Liver (tissue), 9 donors: ENCODE measurements around the gene RAB3B. TPM values are rescaled to one million over a fixed set of nuclear protein-coding genes. Genes with fewer than 3 reads are reported as not detected.
A peak's percentile ranks its signal among the peaks of the same experiment; 100 is the strongest.

Experiments used
- DNase-seq: peaks from one replicate; pipeline ENCODE4 v3.0.0-alpha.2; 2017; ENCODE audit warnings: low spot score
- H3K27ac ChIP-seq, 2 donors: one replicate each; pipeline ENCODE4 v1.7.0; 2013; ENCODE audit warnings: inconsistent platforms in 2 of 2, low read length in 2 of 2, control low read depth in 1 of 2, low read depth in 1 of 2, mild to moderate bottlenecking in 1 of 2
- H3K27me3 ChIP-seq, 4 donors: one replicate each; pipeline versions ENCODE4 v1.6.1 to v1.7.0; 2013; ENCODE audit warnings: low read length in 3 of 4, inconsistent platforms in 1 of 4, mild to moderate bottlenecking in 1 of 4, moderate library complexity in 1 of 4; ENCODE audit not compliant: control insufficient read depth in 4 of 4, insufficient read depth in 4 of 4
- H3K36me3 ChIP-seq, 4 donors: one replicate each; pipeline versions ENCODE4 v1.6.1 to v1.7.0; 2013; ENCODE audit warnings: low read length in 3 of 4, mild to moderate bottlenecking in 3 of 4, low read depth in 1 of 4, moderate library complexity in 1 of 4; ENCODE audit not compliant: control insufficient read depth in 4 of 4, insufficient read depth in 3 of 4
- H3K4me1 ChIP-seq, 4 donors: one replicate each; pipeline versions ENCODE4 v1.6.1 to v1.7.0; 2013; ENCODE audit warnings: low read length in 3 of 4, mild to moderate bottlenecking in 3 of 4, moderate library complexity in 1 of 4; ENCODE audit not compliant: control insufficient read depth in 4 of 4, insufficient read depth in 4 of 4
- H3K4me3 ChIP-seq, 3 donors: one replicate each; pipeline versions ENCODE4 v1.6.1 to v1.7.0; 2013; ENCODE audit warnings: low read length in 3 of 3, control low read depth in 1 of 3, low read depth in 1 of 3, mild to moderate bottlenecking in 1 of 3
- H3K9ac ChIP-seq, 2 donors: one replicate each; pipeline ENCODE4 v1.7.0; 2013; ENCODE audit warnings: low read length in 2 of 2, mild to moderate bottlenecking in 2 of 2, moderate library complexity in 2 of 2, control low read depth in 1 of 2, low read depth in 1 of 2
- H3K9me3 ChIP-seq, 4 donors: one replicate each; pipeline versions ENCODE4 v1.6.1 to v1.7.0; 2013; ENCODE audit warnings: low read length in 3 of 4; ENCODE audit not compliant: control insufficient read depth in 4 of 4
- FOXA1 ChIP-seq: IDR thresholded peaks from 2 replicates; pipeline ENCODE4 v1.6.1; 2016; ENCODE audit warnings: antibody characterized with exemption
- FOXA2 ChIP-seq: IDR thresholded peaks from 2 replicates; pipeline ENCODE4 v1.6.1; 2016; ENCODE audit warnings: antibody characterized with exemption
- GABPA ChIP-seq, 2 donors: IDR thresholded peaks in 1 of 2; conservative IDR thresholded peaks in 1 of 2; 2 replicates each; pipeline ENCODE4 v1.6.1; 2016; ENCODE audit warnings: antibody characterized with exemption in 2 of 2, mild to moderate bottlenecking in 1 of 2, moderate library complexity in 1 of 2
- HNF4A ChIP-seq, 2 donors: conservative IDR thresholded peaks; 2 replicates each; pipeline ENCODE4 v1.6.1; 2016; ENCODE audit warnings: antibody characterized with exemption in 2 of 2, mild to moderate bottlenecking in 2 of 2
- HNF4G ChIP-seq: IDR thresholded peaks from 2 replicates; pipeline ENCODE4 v1.6.1; 2016; ENCODE audit warnings: antibody characterized with exemption
- JUND ChIP-seq, 2 donors: IDR thresholded peaks; 2 replicates each; pipeline ENCODE4 v1.6.1; 2016; ENCODE audit warnings: antibody characterized with exemption in 2 of 2
- NR2F2 ChIP-seq: IDR thresholded peaks from 2 replicates; pipeline ENCODE4 v1.6.1; 2016; ENCODE audit warnings: antibody characterized with exemption
- RAD21 ChIP-seq, 2 donors: IDR thresholded peaks; 2 replicates each; pipeline ENCODE4 v1.6.1; 2016; ENCODE audit warnings: antibody characterized with exemption in 2 of 2, mild to moderate bottlenecking in 2 of 2
- RXRA ChIP-seq, 2 donors: IDR thresholded peaks; 2 replicates each; pipeline ENCODE4 v1.6.1; 2017 to 2018; ENCODE audit warnings: antibody characterized with exemption in 2 of 2, mild to moderate bottlenecking in 1 of 2
- SP1 ChIP-seq: IDR thresholded peaks from 2 replicates; pipeline ENCODE4 v1.6.1; 2018; ENCODE audit warnings: antibody characterized with exemption, mild to moderate bottlenecking
- TAF1 ChIP-seq: conservative IDR thresholded peaks from 2 replicates; pipeline ENCODE4 v1.6.1; 2016; ENCODE audit warnings: antibody characterized with exemption, mild to moderate bottlenecking
- WGBS: extraction: QIAGEN DNeasy Blood & Tissue Kit; methylation state at CpG from one replicate; pipeline ENCODE4 v1.1.7; 2013; 5-methylcytosine and 5-hydroxymethylcytosine counted together
- polyA plus RNA-seq, 2 donors: library from polyadenylated mRNA; stranded (reverse) in 1 of 2; unstranded in 1 of 2; fragments of 200-250 nt in 1 of 2; fragments of >200 nt in 1 of 2; fragmentation: Nextera tagmentation in 1 of 2; extraction: Ambion mirVana in 1 of 2; gene quantifications; one replicate each; pipeline versions ENCODE4 v1.2.1 to v1.2.3, GENCODE V29; 2013 to 2015
- total RNA-seq, 2 donors: library from RNA; depleted of rRNA; stranded (reverse); fragments of >200 nt; gene quantifications; one replicate each; pipeline ENCODE4 v1.2.3, GENCODE V29; 2014
- TF ChIP-seq, protein P1 (sequence below): fragments of 150-350 bp; IDR thresholded peaks from 2 replicates; pipeline ENCODE4 v1.5.1; 2017; ENCODE audit warnings: improper control_type of control experiment, low read depth, low read length; ENCODE audit not compliant: missing input control
- TF ChIP-seq, protein P2 (sequence below): IDR thresholded peaks from 2 replicates; pipeline ENCODE4 v1.6.1; 2016; ENCODE audit warnings: antibody characterized with exemption, mild to moderate bottlenecking
- TF ChIP-seq, protein P3 (sequence below): IDR thresholded peaks from 2 replicates; pipeline ENCODE4 v1.6.1; 2016; ENCODE audit warnings: antibody characterized with exemption
- TF ChIP-seq, protein P4 (sequence below): IDR thresholded peaks from 2 replicates; pipeline ENCODE4 v1.6.1; 2016; ENCODE audit warnings: antibody characterized with exemption
- TF ChIP-seq, protein P5 (sequence below): IDR thresholded peaks from 2 replicates; pipeline ENCODE4 v1.6.1; 2016; ENCODE audit warnings: antibody characterized with exemption
- donor health status: healthy.
- donor health status: healthy.
- donor health status: healthy.
- donor health status: healthy.
- donor health status: healthy.

RAB3B gene
- total and polyA plus RNA-seq, 4 donors: 0.17 to 5.4 (median 0.32) TPM

DNA sequence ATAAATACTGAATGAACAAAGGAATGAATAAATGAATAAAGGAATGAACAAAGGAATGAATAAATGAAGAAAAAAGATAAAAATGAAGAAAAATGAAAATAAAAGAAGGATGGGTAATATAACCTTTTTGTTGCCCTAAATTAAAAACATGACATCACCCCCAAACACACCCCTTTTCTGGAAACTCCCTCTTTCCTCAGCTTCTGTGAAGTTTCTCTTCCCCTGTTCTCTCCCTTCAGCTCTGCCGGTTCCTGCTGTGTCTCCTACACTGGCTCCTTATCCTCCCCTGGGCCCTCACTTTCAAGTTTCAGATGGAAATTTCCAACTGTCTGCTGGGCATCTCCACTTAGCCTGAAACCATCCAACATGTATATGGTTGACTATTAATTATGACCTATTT is 37.9 kb downstream of the RAB3B start:
- H3K4me3 ChIP-seq: no peak overlapping the region
- no peaks in the 10 kb centered on the region for H3K27me3 ChIP-seq
- H3K27ac ChIP-seq: no peak overlapping the region
- no peaks in the 10 kb centered on the region for H3K4me1 ChIP-seq
- no peak for TF ChIP-seq HNF4A (conservative IDR thresholded peaks at IDR 0.05)
- no peak for TF ChIP-seq RXRA (IDR thresholded peaks at IDR 0.05)
- TF ChIP-seq TAF1: no peak
- peaks cover 4 to 13% (median 9%) of the 10 kb centered on the region in 4 donors for H3K9me3 ChIP-seq
- H3K36me3 ChIP-seq: no peaks in the 10 kb centered on the region
- no peak overlapping the region for H3K9ac ChIP-seq
- DNase-seq: no peak
- WGBS: 94% methylated on average over 1 of the region's 1 CpG

DNA sequence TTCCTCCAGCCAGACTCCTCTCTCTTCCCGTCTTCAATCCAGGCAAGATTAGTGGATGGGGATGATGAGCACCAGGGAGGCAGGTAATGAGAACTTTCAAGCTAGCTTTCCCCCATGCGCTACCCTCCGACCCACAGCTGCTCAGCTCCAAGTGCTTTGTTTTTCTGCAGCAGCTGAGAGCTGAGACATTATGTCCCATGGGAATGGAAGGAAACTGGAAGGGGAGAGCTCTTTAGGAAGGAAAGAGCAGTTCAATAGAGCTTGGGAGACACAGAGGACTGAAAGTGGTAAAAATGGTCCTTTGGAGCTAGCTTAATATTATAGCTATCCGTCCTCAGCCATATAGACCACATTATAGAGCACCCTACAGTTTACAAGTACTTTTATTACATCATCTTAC is 39.8 kb downstream of the RAB3B start:
- H3K9ac ChIP-seq: no peak overlapping the region
- TF ChIP-seq FOXA1: no peak
- TF ChIP-seq, protein P1, sequence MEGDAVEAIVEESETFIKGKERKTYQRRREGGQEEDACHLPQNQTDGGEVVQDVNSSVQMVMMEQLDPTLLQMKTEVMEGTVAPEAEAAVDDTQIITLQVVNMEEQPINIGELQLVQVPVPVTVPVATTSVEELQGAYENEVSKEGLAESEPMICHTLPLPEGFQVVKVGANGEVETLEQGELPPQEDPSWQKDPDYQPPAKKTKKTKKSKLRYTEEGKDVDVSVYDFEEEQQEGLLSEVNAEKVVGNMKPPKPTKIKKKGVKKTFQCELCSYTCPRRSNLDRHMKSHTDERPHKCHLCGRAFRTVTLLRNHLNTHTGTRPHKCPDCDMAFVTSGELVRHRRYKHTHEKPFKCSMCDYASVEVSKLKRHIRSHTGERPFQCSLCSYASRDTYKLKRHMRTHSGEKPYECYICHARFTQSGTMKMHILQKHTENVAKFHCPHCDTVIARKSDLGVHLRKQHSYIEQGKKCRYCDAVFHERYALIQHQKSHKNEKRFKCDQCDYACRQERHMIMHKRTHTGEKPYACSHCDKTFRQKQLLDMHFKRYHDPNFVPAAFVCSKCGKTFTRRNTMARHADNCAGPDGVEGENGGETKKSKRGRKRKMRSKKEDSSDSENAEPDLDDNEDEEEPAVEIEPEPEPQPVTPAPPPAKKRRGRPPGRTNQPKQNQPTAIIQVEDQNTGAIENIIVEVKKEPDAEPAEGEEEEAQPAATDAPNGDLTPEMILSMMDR: no peak
- no peak for TF ChIP-seq GABPA (IDR thresholded peaks at IDR 0.05 in 1 of 2, conservative IDR thresholded peaks at IDR 0.05 in 1 of 2)
- no peak for TF ChIP-seq NR2F2
- TF ChIP-seq SP1: no peak
- TF ChIP-seq RXRA (IDR thresholded peaks at IDR 0.05): no peak
- no peak for TF ChIP-seq RAD21 (IDR thresholded peaks at IDR 0.05)
- no peak for TF ChIP-seq JUND (IDR thresholded peaks at IDR 0.05)
- TF ChIP-seq, protein P2, sequence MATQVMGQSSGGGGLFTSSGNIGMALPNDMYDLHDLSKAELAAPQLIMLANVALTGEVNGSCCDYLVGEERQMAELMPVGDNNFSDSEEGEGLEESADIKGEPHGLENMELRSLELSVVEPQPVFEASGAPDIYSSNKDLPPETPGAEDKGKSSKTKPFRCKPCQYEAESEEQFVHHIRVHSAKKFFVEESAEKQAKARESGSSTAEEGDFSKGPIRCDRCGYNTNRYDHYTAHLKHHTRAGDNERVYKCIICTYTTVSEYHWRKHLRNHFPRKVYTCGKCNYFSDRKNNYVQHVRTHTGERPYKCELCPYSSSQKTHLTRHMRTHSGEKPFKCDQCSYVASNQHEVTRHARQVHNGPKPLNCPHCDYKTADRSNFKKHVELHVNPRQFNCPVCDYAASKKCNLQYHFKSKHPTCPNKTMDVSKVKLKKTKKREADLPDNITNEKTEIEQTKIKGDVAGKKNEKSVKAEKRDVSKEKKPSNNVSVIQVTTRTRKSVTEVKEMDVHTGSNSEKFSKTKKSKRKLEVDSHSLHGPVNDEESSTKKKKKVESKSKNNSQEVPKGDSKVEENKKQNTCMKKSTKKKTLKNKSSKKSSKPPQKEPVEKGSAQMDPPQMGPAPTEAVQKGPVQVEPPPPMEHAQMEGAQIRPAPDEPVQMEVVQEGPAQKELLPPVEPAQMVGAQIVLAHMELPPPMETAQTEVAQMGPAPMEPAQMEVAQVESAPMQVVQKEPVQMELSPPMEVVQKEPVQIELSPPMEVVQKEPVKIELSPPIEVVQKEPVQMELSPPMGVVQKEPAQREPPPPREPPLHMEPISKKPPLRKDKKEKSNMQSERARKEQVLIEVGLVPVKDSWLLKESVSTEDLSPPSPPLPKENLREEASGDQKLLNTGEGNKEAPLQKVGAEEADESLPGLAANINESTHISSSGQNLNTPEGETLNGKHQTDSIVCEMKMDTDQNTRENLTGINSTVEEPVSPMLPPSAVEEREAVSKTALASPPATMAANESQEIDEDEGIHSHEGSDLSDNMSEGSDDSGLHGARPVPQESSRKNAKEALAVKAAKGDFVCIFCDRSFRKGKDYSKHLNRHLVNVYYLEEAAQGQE: no peak
- peaks cover 4 to 13% (median 9%) of the 10 kb centered on the region in 4 donors for H3K9me3 ChIP-seq
- DNase-seq: no peak
- no peak overlapping the region for H3K27ac ChIP-seq
- H3K27me3 ChIP-seq: no peaks in the 10 kb centered on the region
- 88% methylated on average over 4 of the region's 4 CpGs for WGBS
- no peaks in the 10 kb centered on the region for H3K36me3 ChIP-seq
- no peak overlapping the region for H3K4me3 ChIP-seq
- H3K4me1 ChIP-seq: no peaks in the 10 kb centered on the region

DNA sequence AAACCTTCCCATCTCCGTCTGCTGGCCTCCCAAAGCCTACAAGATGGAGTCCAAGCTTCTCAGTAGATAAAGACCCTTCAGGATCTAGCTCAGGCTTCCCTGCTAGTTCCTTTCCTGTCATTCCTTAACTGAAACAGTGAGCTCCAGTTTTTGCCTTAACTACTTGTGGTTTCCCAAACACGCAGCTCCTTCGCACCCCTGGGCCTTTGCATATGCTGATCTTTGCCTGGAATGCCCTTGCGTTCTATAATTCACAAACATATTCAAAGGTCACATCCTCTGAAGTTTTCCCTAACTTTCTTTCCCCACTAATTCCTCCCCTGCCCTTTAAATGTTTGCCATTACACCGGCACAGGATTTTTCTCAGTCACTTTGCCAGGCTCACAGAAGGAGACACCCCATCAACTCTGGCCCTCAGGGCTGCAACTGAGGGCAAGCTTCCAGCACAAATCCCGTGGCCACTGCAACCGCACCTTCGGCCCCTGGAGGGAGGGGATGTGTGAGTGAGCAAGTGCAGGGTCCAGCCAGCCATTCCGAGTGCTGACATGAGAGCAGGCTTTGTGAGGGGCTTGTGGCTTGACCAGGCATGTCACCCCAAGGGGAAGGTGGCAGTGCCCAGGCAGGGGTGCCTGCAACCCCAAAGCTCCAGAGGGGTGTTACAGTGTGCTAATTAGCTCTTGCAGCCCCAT is 41.3 kb downstream of the RAB3B start:
- no peak for DNase-seq
- Histone ChIP-seq H3K9ac (no peak overlapping the region), H3K4me1 (no peaks in the 10 kb centered on the region), H3K9me3 (peaks cover 4 to 13% (median 9%) of the 10 kb centered on the region in 4 donors), H3K27me3 (no peaks in the 10 kb centered on the region), H3K27ac (no peak overlapping the region), H3K36me3 (no peaks in the 10 kb centered on the region), H3K4me3 (peak overlapping the region in 1 of 3 donors; percentile 4)
- 84% methylated on average over 9 of the region's 9 CpGs for WGBS
- TF ChIP-seq HNF4A (conservative IDR thresholded peaks at IDR 0.05): no peak
- TF ChIP-seq, protein P3, sequence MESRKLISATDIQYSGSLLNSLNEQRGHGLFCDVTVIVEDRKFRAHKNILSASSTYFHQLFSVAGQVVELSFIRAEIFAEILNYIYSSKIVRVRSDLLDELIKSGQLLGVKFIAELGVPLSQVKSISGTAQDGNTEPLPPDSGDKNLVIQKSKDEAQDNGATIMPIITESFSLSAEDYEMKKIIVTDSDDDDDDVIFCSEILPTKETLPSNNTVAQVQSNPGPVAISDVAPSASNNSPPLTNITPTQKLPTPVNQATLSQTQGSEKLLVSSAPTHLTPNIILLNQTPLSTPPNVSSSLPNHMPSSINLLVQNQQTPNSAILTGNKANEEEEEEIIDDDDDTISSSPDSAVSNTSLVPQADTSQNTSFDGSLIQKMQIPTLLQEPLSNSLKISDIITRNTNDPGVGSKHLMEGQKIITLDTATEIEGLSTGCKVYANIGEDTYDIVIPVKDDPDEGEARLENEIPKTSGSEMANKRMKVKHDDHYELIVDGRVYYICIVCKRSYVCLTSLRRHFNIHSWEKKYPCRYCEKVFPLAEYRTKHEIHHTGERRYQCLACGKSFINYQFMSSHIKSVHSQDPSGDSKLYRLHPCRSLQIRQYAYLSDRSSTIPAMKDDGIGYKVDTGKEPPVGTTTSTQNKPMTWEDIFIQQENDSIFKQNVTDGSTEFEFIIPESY: no peak
- TF ChIP-seq TAF1: no peak
- TF ChIP-seq HNF4G: no peak
- no peak for TF ChIP-seq JUND (IDR thresholded peaks at IDR 0.05)
- TF ChIP-seq FOXA1: no peak
- TF ChIP-seq, protein P4, sequence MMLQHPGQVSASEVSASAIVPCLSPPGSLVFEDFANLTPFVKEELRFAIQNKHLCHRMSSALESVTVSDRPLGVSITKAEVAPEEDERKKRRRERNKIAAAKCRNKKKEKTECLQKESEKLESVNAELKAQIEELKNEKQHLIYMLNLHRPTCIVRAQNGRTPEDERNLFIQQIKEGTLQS: no peak
- no peak for TF ChIP-seq FOXA2
- TF ChIP-seq, protein P5, sequence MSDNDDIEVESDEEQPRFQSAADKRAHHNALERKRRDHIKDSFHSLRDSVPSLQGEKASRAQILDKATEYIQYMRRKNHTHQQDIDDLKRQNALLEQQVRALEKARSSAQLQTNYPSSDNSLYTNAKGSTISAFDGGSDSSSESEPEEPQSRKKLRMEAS: no peak
- TF ChIP-seq NR2F2: no peak
